Duodenal mucosa (tissue), 2 donors: ENCODE results near the gene RPRD1A.

ENCODE experiments used
- H3K27ac ChIP-seq: one replicate; pipeline ENCODE4 v1.7.0; 2013; ENCODE audit warnings: low read depth, low read length
- H3K27me3 ChIP-seq, 2 donors: one replicate each; pipeline ENCODE4 v1.7.0; 2013; ENCODE audit warnings: low read length in 2 of 2, control low read depth in 1 of 2; ENCODE audit not compliant: insufficient read depth in 2 of 2, control insufficient read depth in 1 of 2
- H3K36me3 ChIP-seq, 2 donors: one replicate each; pipeline ENCODE4 v1.7.0; 2013; ENCODE audit warnings: low read length in 2 of 2, control low read depth in 1 of 2; ENCODE audit not compliant: insufficient read depth in 2 of 2, control insufficient read depth in 1 of 2
- H3K4me1 ChIP-seq, 2 donors: one replicate each; pipeline ENCODE4 v1.7.0; 2013; ENCODE audit warnings: low read length in 2 of 2, control low read depth in 1 of 2; ENCODE audit not compliant: insufficient read depth in 2 of 2, control insufficient read depth in 1 of 2
- H3K4me3 ChIP-seq, 2 donors: one replicate each; pipeline ENCODE4 v1.7.0; 2013; ENCODE audit warnings: low read length in 2 of 2, low read depth in 1 of 2
- H3K9ac ChIP-seq, 2 donors: one replicate each; pipeline ENCODE4 v1.7.0; 2013; ENCODE audit warnings: low read length in 2 of 2, low read depth in 1 of 2
- H3K9me3 ChIP-seq, 2 donors: one replicate each; pipeline ENCODE4 v1.7.0; 2013; ENCODE audit warnings: low read length in 2 of 2, control low read depth in 1 of 2; ENCODE audit not compliant: control insufficient read depth in 1 of 2

Gene RPRD1A

DNA sequence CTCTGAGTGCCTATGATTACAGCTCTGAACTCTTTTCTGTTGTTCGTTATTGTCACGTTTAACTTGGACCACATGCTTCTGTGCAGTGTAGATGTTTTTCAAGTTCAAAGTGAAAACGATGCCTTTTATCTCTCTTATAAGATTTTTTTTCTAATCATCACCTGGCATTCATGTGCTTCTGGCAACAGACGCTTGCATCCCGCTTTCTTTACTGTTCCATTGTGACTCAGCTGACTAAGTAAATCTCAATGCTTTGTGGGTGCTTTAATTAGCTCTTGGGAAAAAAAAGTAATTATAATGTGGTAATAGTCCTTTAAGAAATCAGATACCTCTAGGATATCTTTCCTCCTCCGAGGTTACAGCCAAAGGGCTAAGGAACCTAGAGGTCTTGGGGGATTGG is 126.1 kb downstream of the RPRD1A start:
- H3K4me3 ChIP-seq, result no peak overlapping the region
- no peaks in the 10 kb centered on the region for H3K27me3 ChIP-seq
- no peaks in the 10 kb centered on the region for H3K9me3 ChIP-seq
- no peak overlapping the region for H3K9ac ChIP-seq
- H3K27ac ChIP-seq, result no peak overlapping the region
- no peaks in the 10 kb centered on the region for H3K36me3 ChIP-seq
- H3K4me1 ChIP-seq, result no peaks in the 10 kb centered on the region
